H1 (cell line): ENCODE measurements around the gene CBX2. TPM values are rescaled to one million over a fixed set of nuclear protein-coding genes. Genes with fewer than 3 reads are reported as not detected.

Experiments used
- ASH2L ChIP-seq: fragments of 200-600, 300-600 bp; sonication (generic); IDR thresholded peaks from one replicate; pipeline ENCODE4 v1.7.1; 2017; ENCODE audit warnings: low read length
- CREB1 ChIP-seq: IDR thresholded peaks from 2 replicates; pipeline ENCODE4 v1.6.1; 2012; ENCODE audit warnings: inconsistent platforms
- CTBP2 ChIP-seq: IDR thresholded peaks from 2 replicates; pipeline ENCODE4 v1.7.0; 2011; ENCODE audit warnings: borderline replicate concordance, mild to moderate bottlenecking, moderate library complexity, mixed read lengths, low read length; ENCODE audit not compliant: insufficient read depth, insufficient read length
- EGR1 ChIP-seq: IDR thresholded peaks from 2 replicates; pipeline ENCODE4 v1.6.1; 2011; ENCODE audit warnings: low read depth, low read length, borderline replicate concordance
- SRF ChIP-seq: IDR thresholded peaks from 2 replicates; pipeline ENCODE4 v1.6.1; 2011; ENCODE audit warnings: mild to moderate bottlenecking, low read depth, low read length, moderate library complexity
- polyA plus RNA-seq, 7 experiments: library from polyadenylated mRNA; depleted of rRNA in 3 of 7; stranded (reverse) in 5 of 7; unstranded in 2 of 7; fragments of >200 nt in 5 of 7; fragments of 200-250 nt in 2 of 7; gene quantifications; 1 replicate in 5 of 7; 2 replicates in 1 of 7; 4 replicates in 1 of 7; pipeline versions ENCODE4 v1.2.1 to v1.2.3, GENCODE V29; 2011 to 2013; ENCODE audit warnings: missing spikeins in 2 of 7, mixed read lengths in 2 of 7
- total RNA-seq: library from RNA; stranded (reverse); fragmentation: NEBNext Ultra II Directional; extraction: Animal tissue kit (Norgen Biotek cat#: 25700); gene quantifications from 2 replicates; pipeline ENCODE4 v1.2.1, GENCODE V29; 2021

Gene CBX2
- total and polyA plus RNA-seq, 2 of the 8 experiments (the other 6 are each of a cell fraction or from before 2014, with no cell fraction given) = 64.3 to 83.9 TPM

- TF ChIP-seq EGR1 = no peak
- no peak for TF ChIP-seq CREB1
- TF ChIP-seq ASH2L = no peak
- TF ChIP-seq CTBP2 = no peak
- no peak for TF ChIP-seq SRF
Measured at GRCh38 chr17:79737922-79738578, 39.9 kb upstream of the CBX2 start (continued).
